H1 (cell line): Measurements from ENCODE around the gene DERL3. TPM values are rescaled to one million over a fixed set of nuclear protein-coding genes. Genes with fewer than 3 reads are reported as not detected.

Experiments
- CTCF ChIA-PET: fragments of 300-600 bp; sonication (Branson Sonifier 250); formaldehyde crosslinking; loops from one replicate; lab custom pipeline; 2021; ENCODE audit not compliant: partially characterized antibody; lab: Charles Lee
- POLR2A ChIA-PET: fragments of 300-600 bp; sonication (Branson Sonifier 250); formaldehyde crosslinking; loops from one replicate; lab custom pipeline; 2021; ENCODE audit warnings: inconsistent platforms; ENCODE audit not compliant: partially characterized antibody; lab: Charles Lee
- DNase-seq, 2 experiments: peaks; one replicate each; pipeline versions ENCODE4 v3.0.0 to v3.0.0-alpha.2; 2010 to 2022; ENCODE audit warnings: low spot score in 2 of 2, low read depth in 1 of 2, mixed read lengths in 1 of 2
- FAIRE-seq: peaks from 2 replicates; lab custom pipeline; 2011; peaks lifted over from hg19 to GRCh38; lab: Jason Lieb, UNC
- H2AFZ ChIP-seq: 2 replicates; pipeline ENCODE4 v1.8.1; 2012; ENCODE audit warnings: low read length, inconsistent platforms
- H2AK5ac ChIP-seq: 2 replicates; pipeline ENCODE4 v1.6.1; 2013; ENCODE audit warnings: low read depth, low read length
- H2BK120ac ChIP-seq: replicated peaks from 2 replicates; pipeline ENCODE3; 2013; ENCODE audit warnings: low read depth, low read length, inconsistent platforms
- H2BK12ac ChIP-seq: 2 replicates; pipeline ENCODE4 v1.6.1; 2013; ENCODE audit warnings: low read depth, low read length
- H2BK15ac ChIP-seq: 2 replicates; pipeline ENCODE4 v1.6.1; 2013; ENCODE audit warnings: low read length
- H2BK20ac ChIP-seq: 2 replicates; pipeline ENCODE4 v1.6.1; 2013; ENCODE audit warnings: low read length
- H2BK5ac ChIP-seq: 2 replicates; pipeline ENCODE4 v1.6.1; 2013; ENCODE audit warnings: low read depth, low read length
- H3K14ac ChIP-seq: 2 replicates; pipeline ENCODE4 v1.6.1; 2013; ENCODE audit warnings: inconsistent platforms; ENCODE audit not compliant: insufficient read length
- H3K18ac ChIP-seq: 2 replicates; pipeline ENCODE4 v1.6.1; 2013; ENCODE audit warnings: low read length; ENCODE audit errors: extremely low read depth
- H3K23ac ChIP-seq: 2 replicates; pipeline ENCODE4 v1.6.1; 2013; ENCODE audit warnings: inconsistent platforms; ENCODE audit not compliant: insufficient read length
- H3K23me2 ChIP-seq: 2 replicates; pipeline ENCODE4 v1.6.1; 2013; ENCODE audit warnings: low read depth, low read length
- H3K27ac ChIP-seq: 2 replicates; pipeline ENCODE4 v1.6.1; 2011; ENCODE audit warnings: low read depth, low read length, inconsistent platforms
- H3K27me3 ChIP-seq, 4 experiments: replicated peaks in 1 of 4; 1 replicate in 1 of 4; 2 replicates in 3 of 4; pipeline versions ENCODE4 v1.6.1 to v1.8.1; 2011 to 2013; ENCODE audit warnings: low read length in 3 of 4, mild to moderate bottlenecking in 3 of 4, inconsistent platforms in 2 of 4, mixed read lengths in 2 of 4, moderate library complexity in 1 of 4; ENCODE audit not compliant: control insufficient read depth in 3 of 4, insufficient read depth in 3 of 4; ENCODE audit errors: extremely low read depth in 1 of 4
- H3K36me3 ChIP-seq, 4 experiments: 2 replicates each; pipeline versions ENCODE4 v1.6.1 to v1.8.1; 2011 to 2013; ENCODE audit warnings: mild to moderate bottlenecking in 4 of 4, low read length in 3 of 4, moderate library complexity in 2 of 4, control low read depth in 1 of 4, inconsistent platforms in 1 of 4; ENCODE audit not compliant: insufficient read depth in 4 of 4, control insufficient read depth in 2 of 4
- H3K4ac ChIP-seq: replicated peaks from 2 replicates; pipeline ENCODE3; 2013; ENCODE audit warnings: low read length, low read depth, mixed read lengths, inconsistent platforms; ENCODE audit not compliant: insufficient read length
- H3K4me1 ChIP-seq, 4 experiments: replicated peaks in 1 of 4; 1 replicate in 1 of 4; 2 replicates in 3 of 4; pipeline versions ENCODE4 v1.6.1 to v1.8.1; 2011 to 2013; ENCODE audit warnings: low read length in 3 of 4, inconsistent platforms in 2 of 4, mixed read lengths in 1 of 4; ENCODE audit not compliant: insufficient read depth in 4 of 4, control insufficient read depth in 3 of 4
- H3K4me2 ChIP-seq, 2 experiments: 2 replicates each; pipeline versions ENCODE4 v1.6.1 to v1.8.1; 2011 to 2013; ENCODE audit warnings: low read depth in 2 of 2, low read length in 2 of 2, control low read depth in 1 of 2, inconsistent platforms in 1 of 2, mild to moderate bottlenecking in 1 of 2; ENCODE audit not compliant: insufficient read depth in 1 of 2
- H3K4me3 ChIP-seq, 4 experiments: fragments of 200-600, 300-600 bp in 1 of 4; sonication (generic), shearing (Covaris generic), sonication (Bioruptor Twin) in 1 of 4; 2 replicates each; pipeline versions ENCODE4 v1.5.1 to v1.8.1; 2011 to 2016; ENCODE audit warnings: low read length in 4 of 4, low read depth in 3 of 4, control low read depth in 2 of 4, inconsistent platforms in 2 of 4, mild to moderate bottlenecking in 2 of 4, mixed read lengths in 1 of 4, moderate library complexity in 1 of 4; ENCODE audit not compliant: insufficient read depth in 2 of 4; ENCODE audit errors: extremely low read depth in 1 of 4
- H3K56ac ChIP-seq: replicated peaks from 2 replicates; pipeline ENCODE3; 2013; ENCODE audit warnings: low read depth, mild to moderate bottlenecking, mixed read lengths, low read length, inconsistent platforms; ENCODE audit not compliant: insufficient read length
- H3K79me1 ChIP-seq: 2 replicates; pipeline ENCODE4 v1.6.1; 2013; ENCODE audit warnings: low read depth, low read length, control low read depth
- H3K79me2 ChIP-seq, 2 experiments: 2 replicates each; pipeline versions ENCODE4 v1.6.1 to v1.8.1; 2012 to 2013; ENCODE audit warnings: low read length in 2 of 2, mild to moderate bottlenecking in 2 of 2, inconsistent platforms in 1 of 2; ENCODE audit not compliant: insufficient read depth in 2 of 2, control insufficient read depth in 1 of 2
- H3K9ac ChIP-seq, 4 experiments: replicated peaks in 1 of 4; 1 replicate in 1 of 4; 2 replicates in 3 of 4; pipeline versions ENCODE4 v1.6.1 to v1.8.1; 2011 to 2013; ENCODE audit warnings: low read depth in 3 of 4, low read length in 3 of 4, control low read depth in 2 of 4, mild to moderate bottlenecking in 2 of 4, moderate library complexity in 2 of 4, inconsistent platforms in 1 of 4; ENCODE audit errors: extremely low read depth in 1 of 4
- H3K9me3 ChIP-seq, 2 experiments: 2 replicates each; pipeline versions ENCODE4 v1.6.1 to v1.8.1; 2012 to 2013; ENCODE audit warnings: mild to moderate bottlenecking in 2 of 2, moderate library complexity in 2 of 2, control low read depth in 1 of 2, inconsistent platforms in 1 of 2, low read depth in 1 of 2, low read length in 1 of 2, mixed read lengths in 1 of 2; ENCODE audit not compliant: insufficient read depth in 2 of 2
- H4K20me1 ChIP-seq, 2 experiments: replicated peaks in 1 of 2; 2 replicates each; pipeline versions ENCODE3 to v1.8.1; 2011 to 2013; ENCODE audit warnings: inconsistent platforms in 2 of 2, low read length in 2 of 2, mild to moderate bottlenecking in 1 of 2; ENCODE audit not compliant: insufficient read depth in 2 of 2, control insufficient read depth in 1 of 2
- H4K5ac ChIP-seq: 2 replicates; pipeline ENCODE4 v1.6.1; 2013; ENCODE audit warnings: low read length, low read depth, mixed read lengths, inconsistent platforms; ENCODE audit not compliant: insufficient read length
- H4K8ac ChIP-seq: 2 replicates; pipeline ENCODE4 v1.8.0; 2013; ENCODE audit warnings: mild to moderate bottlenecking, moderate library complexity, low read length, inconsistent platforms; ENCODE audit not compliant: insufficient read depth; ENCODE audit errors: extremely low read depth
- H4K91ac ChIP-seq: replicated peaks from 2 replicates; pipeline ENCODE3; 2013; ENCODE audit warnings: low read length, mixed read lengths, inconsistent platforms; ENCODE audit not compliant: insufficient read length
- ASH2L ChIP-seq: fragments of 200-600, 300-600 bp; sonication (generic); IDR thresholded peaks from one replicate; pipeline ENCODE4 v1.7.1; 2017; ENCODE audit warnings: low read length
- CREB1 ChIP-seq: IDR thresholded peaks from 2 replicates; pipeline ENCODE4 v1.6.1; 2012; ENCODE audit warnings: inconsistent platforms
- NRF1 ChIP-seq: IDR thresholded peaks from 2 replicates; pipeline ENCODE4 v1.6.1; 2011; ENCODE audit warnings: mild to moderate bottlenecking, low read depth, low read length, improper control_type of control experiment
- SP1 ChIP-seq: IDR thresholded peaks from 2 replicates; pipeline ENCODE4 v1.6.1; 2011; ENCODE audit warnings: low read depth, low read length
- SP2 ChIP-seq: IDR thresholded peaks from 2 replicates; pipeline ENCODE4 v1.6.1; 2012; ENCODE audit warnings: mild to moderate bottlenecking, low read length, inconsistent platforms
- TBP ChIP-seq: IDR thresholded peaks from 2 replicates; pipeline ENCODE4 v1.6.1; 2011; ENCODE audit warnings: low read depth, low read length, improper control_type of control experiment
- TCF12 ChIP-seq: IDR thresholded peaks from 2 replicates; pipeline ENCODE4 v1.6.1; 2011; ENCODE audit warnings: low read depth, mild to moderate bottlenecking, low read length
- USF2 ChIP-seq: IDR thresholded peaks from 2 replicates; pipeline ENCODE4 v1.6.1; 2011; ENCODE audit warnings: low read length, improper control_type of control experiment
- WGBS, 2 experiments: shearing (Covaris generic) in 1 of 2; methylation state at CpG; one replicate each; pipeline versions ENCODE4 v1.1.6 to v1.1.7; 2013 to 2015; ENCODE audit warnings: low lambda C conversion rate in 2 of 2, mixed read lengths in 2 of 2, inconsistent platforms in 1 of 2, low coverage in 1 of 2, missing lambda C conversion rate in 1 of 2; ENCODE audit not compliant: insufficient replicate concordance in 2 of 2, insufficient coverage in 1 of 2, insufficient read length in 1 of 2; ENCODE audit errors: extremely low coverage in 1 of 2, missing lambda C conversion rate in 1 of 2; 5-methylcytosine and 5-hydroxymethylcytosine counted together
- long read RNA-seq, 2 experiments: library from RNA in 1 of 2; library from capped mRNA in 1 of 2; stranded (forward); transcript quantifications; one replicate each; pipeline ENCODE4 v2.0.0, GENCODE V29; 2021; ENCODE audit warnings: inconsistent platforms in 1 of 2
- polyA minus RNA-seq, 3 experiments: library from RNA; depleted of rRNA, polyadenylated mRNA; stranded (reverse); fragments of >200 nt; gene quantifications; 1 replicate in 2 of 3; 2 replicates in 1 of 3; pipeline ENCODE4 v1.2.3, GENCODE V29; 2011
- polyA plus RNA-seq, 7 experiments: library from polyadenylated mRNA; depleted of rRNA in 3 of 7; stranded (reverse) in 5 of 7; unstranded in 2 of 7; fragments of >200 nt in 5 of 7; fragments of 200-250 nt in 2 of 7; gene quantifications; 1 replicate in 5 of 7; 2 replicates in 1 of 7; 4 replicates in 1 of 7; pipeline versions ENCODE4 v1.2.1 to v1.2.3, GENCODE V29; 2011 to 2013; ENCODE audit warnings: missing spikeins in 2 of 7, mixed read lengths in 2 of 7
- total RNA-seq: library from RNA; stranded (reverse); fragmentation: NEBNext Ultra II Directional; extraction: Animal tissue kit (Norgen Biotek cat#: 25700); gene quantifications from 2 replicates; pipeline ENCODE4 v1.2.1, GENCODE V29; 2021

Gene DERL3
- total RNA-seq (8.7 and 9.9 TPM in 2 replicates), polyA plus RNA-seq (2011; rRNA removed) (19.5 and 27.8 TPM in 2 replicates), polyA minus RNA-seq (2011; rRNA and poly(A)+ RNA removed) (4.5 and 5.2 TPM in 2 replicates)
- polyA plus RNA-seq (2011; cell fraction: cytosol; rRNA removed) = 18.7 TPM
- polyA plus RNA-seq (2011; cell fraction: nucleus; rRNA removed) = 46.9 TPM
- polyA plus RNA-seq (2012, experiment 1 of 2) = 6.7 to 16.6 TPM (median 12.9 TPM) in 4 replicates
- 14.4 TPM for polyA plus RNA-seq (2012, experiment 2 of 2)
- polyA plus RNA-seq (2013, experiment 1 of 2) = 20.0 TPM
- polyA plus RNA-seq (2013, experiment 2 of 2) = 21.0 TPM
- 4.6 TPM for polyA minus RNA-seq (2011; cell fraction: cytosol; rRNA and poly(A)+ RNA removed)
- 6.7 TPM for polyA minus RNA-seq (2011; cell fraction: nucleus; rRNA and poly(A)+ RNA removed)
- long read RNA-seq, experiment 1, partial matches to known transcripts = 3 of 10 reads
- long read RNA-seq, experiment 1, other reads (novel, unspliced or antisense) = 4 of 10 reads
- long read RNA-seq, experiment 2, partial matches to known transcripts = 1 of 12 reads
- long read RNA-seq, experiment 2, other reads (novel, unspliced or antisense) = 4 of 12 reads

GRCh38 chr22:23838681-23839468, at the start of gene DERL3:
DERL3 (minus strand) TSS chr22:23839006; CDS start chr22:23838987, 19 bp downstream.
- peak within 1 kb of the TSS in 2 of 4 experiments; percentile 40 to 51; a peak in 2 of 7 replicates for H3K9ac ChIP-seq
- H2BK12ac ChIP-seq = peak within 1 kb of the TSS; percentile 75; the same call in 1 of the 2 replicates
- no peak within 1 kb of the TSS for H3K4ac ChIP-seq
- no peak within 1 kb of the TSS for H2AK5ac ChIP-seq
- no peaks in the 10 kb centered on the region for H3K79me2 ChIP-seq
- peak within 1 kb of the TSS; percentile 24; the same call in 1 of the 2 replicates for H3K18ac ChIP-seq
- ChIA-PET CTCF (interaction anchor here (1.2 kb wide), 1 partner anchor 11 kb away, joined by 3 read pairs; no protein-coding TSS in a partner anchor), POLR2A (interaction anchor here (0.7 to 2.0 kb wide), 6 partner anchors 8 to 88 kb away, joined by 3 to 7 read pairs (median 3); partner anchors contain the start of genes SLC2A11 and ZNF70)
- H3K27me3 ChIP-seq = peaks cover 0 to 2% (median under 1%) of the 10 kb centered on the region in 4 experiments; a peak in 2 of 7 replicates
- H3K79me1 ChIP-seq = no peaks in the 10 kb centered on the region
- H3K4me1 ChIP-seq = peaks cover 0 to 15% (median 10%) of the 10 kb centered on the region in 4 experiments; a peak in 5 of 7 replicates
- no peak within 1 kb of the TSS for H2BK20ac ChIP-seq
- H3K23me2 ChIP-seq = peaks cover 12% of the 10 kb centered on the region; the same call in 1 of the 2 replicates
- H3K27ac ChIP-seq = peak within 1 kb of the TSS; percentile 60; the same call in 1 of the 2 replicates
- no peak within 1 kb of the TSS for H4K5ac ChIP-seq
- H3K23ac ChIP-seq = no peak within 1 kb of the TSS
- WGBS, 2 experiments = 1% methylated on average over 54 of the region's 70 CpGs; no CpG with 5 or more reads in 1 of the 2 experiments
- H3K4me3 ChIP-seq = peak within 1 kb of the TSS; percentile 48 to 76 (median 56)
- peak within 1 kb of the TSS; percentile 54 to 78 for H3K4me2 ChIP-seq
- FAIRE-seq (peak; percentile 95), DNase-seq (peak; percentile 91 to 99)
- no peak within 1 kb of the TSS for H2BK120ac ChIP-seq
- no peaks in the 10 kb centered on the region for H3K9me3 ChIP-seq
- H2BK5ac ChIP-seq = peak within 1 kb of the TSS; percentile 95
- H3K56ac ChIP-seq = no peak within 1 kb of the TSS
- H2BK15ac ChIP-seq = no peak within 1 kb of the TSS
- no peak within 1 kb of the TSS; the same call in 1 of the 2 replicates for H2AFZ ChIP-seq
- H3K36me3 ChIP-seq = peaks cover 0 to 13% (median 5%) of the 10 kb centered on the region in 4 experiments; a peak in 4 of 8 replicates
- peaks cover 0 to 11% of the 10 kb centered on the region in 2 experiments for H4K20me1 ChIP-seq
- peak within 1 kb of the TSS; percentile 81 for H4K91ac ChIP-seq
- H4K8ac ChIP-seq = peak within 1 kb of the TSS; percentile 82; the same call in 1 of the 2 replicates
- no peak within 1 kb of the TSS for H3K14ac ChIP-seq
- TF ChIP-seq TBP (no peak), TCF12 (no peak), USF2 (peak; percentile 76), CREB1 (peak; percentile 51; the same call in 1 of the 2 replicates), SP2 (peak; percentile 45; the same call in 1 of the 2 replicates), NRF1 (0 out of 2 replicates have a peak, but pooled peaks have one; percentile 6), SP1 (peak; percentile 95), ASH2L (peak; percentile 63)
